GM23338 (cell line): ENCODE measurements around the gene MIX23.

Experiments used
- EZH2 ChIP-seq: fragments of 200-600 bp; sonication (generic); IDR thresholded peaks from one replicate; pipeline ENCODE4 v1.8.0; 2017; ENCODE audit warnings: antibody characterized with exemption, mild to moderate bottlenecking, low read depth; ENCODE audit not compliant: unreplicated experiment
- EZH2phosphoT487 ChIP-seq: fragments of 200-600 bp; sonication (generic); IDR thresholded peaks from one replicate; pipeline ENCODE4 v1.8.1; 2018; ENCODE audit warnings: antibody characterized with exemption; ENCODE audit not compliant: unreplicated experiment
- JUNB ChIP-seq: IDR thresholded peaks from one replicate; pipeline ENCODE4 v1.6.1; 2016; ENCODE audit warnings: antibody characterized with exemption; ENCODE audit not compliant: unreplicated experiment
- POLR2AphosphoS5 ChIP-seq: IDR thresholded peaks from 2 replicates; pipeline ENCODE4 v1.6.1; 2016; ENCODE audit warnings: antibody characterized with exemption, low read depth
- TF ChIP-seq, protein P1 (sequence below), 2 experiments: fragments of 200-600 bp in 1 of 2; sonication (generic) in 1 of 2; conservative IDR thresholded peaks; 2 replicates each; pipeline versions ENCODE4 v1.5.1 to v1.6.1; 2016 to 2017; ENCODE audit warnings: antibody characterized with exemption in 2 of 2, low read depth in 2 of 2, mild to moderate bottlenecking in 2 of 2, moderate library complexity in 1 of 2

DNA sequence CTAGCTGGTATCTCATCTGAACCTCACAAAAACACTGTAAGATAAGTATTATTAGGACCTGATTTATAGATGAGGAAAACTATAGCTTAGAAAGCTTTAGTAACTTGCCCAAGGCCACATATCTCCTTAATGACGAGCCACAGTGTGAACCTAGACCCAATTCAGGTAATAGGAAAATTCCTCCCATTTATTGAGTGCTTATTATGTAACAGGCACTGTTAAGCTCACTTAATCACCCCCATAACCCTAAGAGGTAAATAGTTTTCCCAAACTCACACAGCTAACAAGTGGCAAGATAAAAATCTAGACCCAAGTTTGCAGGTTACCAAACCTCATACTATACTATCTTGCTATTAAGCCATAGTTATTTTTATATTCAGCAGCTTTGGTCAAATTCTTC is 24.9 kb upstream of the MIX23 start:
- TF ChIP-seq, protein P1, sequence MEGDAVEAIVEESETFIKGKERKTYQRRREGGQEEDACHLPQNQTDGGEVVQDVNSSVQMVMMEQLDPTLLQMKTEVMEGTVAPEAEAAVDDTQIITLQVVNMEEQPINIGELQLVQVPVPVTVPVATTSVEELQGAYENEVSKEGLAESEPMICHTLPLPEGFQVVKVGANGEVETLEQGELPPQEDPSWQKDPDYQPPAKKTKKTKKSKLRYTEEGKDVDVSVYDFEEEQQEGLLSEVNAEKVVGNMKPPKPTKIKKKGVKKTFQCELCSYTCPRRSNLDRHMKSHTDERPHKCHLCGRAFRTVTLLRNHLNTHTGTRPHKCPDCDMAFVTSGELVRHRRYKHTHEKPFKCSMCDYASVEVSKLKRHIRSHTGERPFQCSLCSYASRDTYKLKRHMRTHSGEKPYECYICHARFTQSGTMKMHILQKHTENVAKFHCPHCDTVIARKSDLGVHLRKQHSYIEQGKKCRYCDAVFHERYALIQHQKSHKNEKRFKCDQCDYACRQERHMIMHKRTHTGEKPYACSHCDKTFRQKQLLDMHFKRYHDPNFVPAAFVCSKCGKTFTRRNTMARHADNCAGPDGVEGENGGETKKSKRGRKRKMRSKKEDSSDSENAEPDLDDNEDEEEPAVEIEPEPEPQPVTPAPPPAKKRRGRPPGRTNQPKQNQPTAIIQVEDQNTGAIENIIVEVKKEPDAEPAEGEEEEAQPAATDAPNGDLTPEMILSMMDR (conservative IDR thresholded peaks at IDR 0.05; ENCODE audit: low read depth in 2 of 2), result no peak
- no peak for TF ChIP-seq EZH2phosphoT487
- no peak for TF ChIP-seq POLR2AphosphoS5
- TF ChIP-seq JUNB, result no peak
- no peak for TF ChIP-seq EZH2
